CD14-positive monocyte (primary cell): ENCODE results near the gene GATAD2A. TPM values are rescaled to one million over a fixed set of nuclear protein-coding genes. Genes with fewer than 3 reads are reported as not detected.

Experiments
- DNase-seq, 3 donors: peaks; one replicate each; pipeline ENCODE4 v3.0.0-alpha.2; 2011 to 2022
- H2AFZ ChIP-seq: 2 replicates; pipeline ENCODE4 v1.6.0; 2012; ENCODE audit warnings: mild to moderate bottlenecking, low read depth, low read length, inconsistent platforms; ENCODE audit not compliant: insufficient read depth, poor library complexity, severe bottlenecking
- H3K27ac ChIP-seq, 2 donors: 1 replicate in 1 of 2; 2 replicates in 1 of 2; pipeline ENCODE4 v1.5.1; 2012 to 2013; ENCODE audit warnings: low read length in 2 of 2, control low read depth in 1 of 2, inconsistent platforms in 1 of 2, low read depth in 1 of 2, mild to moderate bottlenecking in 1 of 2
- H3K27me3 ChIP-seq, 2 donors: one replicate each; pipeline versions ENCODE4 v1.6.0 to v1.6.1; 2011 to 2013; ENCODE audit warnings: low read length in 2 of 2; ENCODE audit not compliant: control insufficient read depth in 2 of 2, insufficient read depth in 2 of 2
- H3K36me3 ChIP-seq, 2 donors: replicated peaks in 1 of 2; 1 replicate in 1 of 2; 2 replicates in 1 of 2; pipeline versions ENCODE4 v1.5.1 to v1.6.1; 2012 to 2013; ENCODE audit warnings: low read length in 2 of 2, control low read depth in 1 of 2, inconsistent platforms in 1 of 2, mild to moderate bottlenecking in 1 of 2; ENCODE audit not compliant: insufficient read depth in 2 of 2, control insufficient read depth in 1 of 2
- H3K4me1 ChIP-seq, 2 donors: 1 replicate in 1 of 2; 2 replicates in 1 of 2; pipeline versions ENCODE4 v1.5.1 to v1.6.1; 2012 to 2013; ENCODE audit warnings: low read length in 2 of 2, control low read depth in 1 of 2, inconsistent platforms in 1 of 2, mild to moderate bottlenecking in 1 of 2, moderate library complexity in 1 of 2; ENCODE audit not compliant: insufficient read depth in 2 of 2, control insufficient read depth in 1 of 2
- H3K4me2 ChIP-seq: replicated peaks from 2 replicates; pipeline ENCODE3; 2012; ENCODE audit warnings: low read length, moderate library complexity, mild to moderate bottlenecking; ENCODE audit not compliant: poor library complexity, severe bottlenecking; ENCODE audit errors: extremely low read depth
- H3K4me3 ChIP-seq, 3 experiments: fragments of 200-600 bp in 1 of 3; sonication (generic) in 1 of 3; replicated peaks in 1 of 3; 1 replicate in 2 of 3; 2 replicates in 1 of 3; pipeline ENCODE4 v1.5.1; 2011 to 2013; ENCODE audit warnings: low read length in 3 of 3, mild to moderate bottlenecking in 3 of 3, control low read depth in 2 of 3, low read depth in 2 of 3, inconsistent platforms in 1 of 3, moderate library complexity in 1 of 3
- H3K79me2 ChIP-seq: 2 replicates; pipeline ENCODE4 v1.6.0; 2012; ENCODE audit warnings: mild to moderate bottlenecking, control low read depth, inconsistent platforms, low read length, moderate library complexity; ENCODE audit not compliant: insufficient read depth
- H3K9ac ChIP-seq: 2 replicates; pipeline ENCODE4 v1.6.0; 2017; ENCODE audit warnings: low read length, mild to moderate bottlenecking; ENCODE audit not compliant: insufficient read depth, poor library complexity, severe bottlenecking
- H3K9me3 ChIP-seq, 2 donors: replicated peaks in 1 of 2; 1 replicate in 1 of 2; 2 replicates in 1 of 2; pipeline versions ENCODE4 v1.5.1 to v1.6.1; 2012 to 2013; ENCODE audit warnings: low read length in 2 of 2, control low read depth in 1 of 2; ENCODE audit not compliant: control insufficient read depth in 1 of 2, insufficient read depth in 1 of 2
- H4K20me1 ChIP-seq: 2 replicates; pipeline ENCODE4 v1.6.0; 2012; ENCODE audit warnings: mild to moderate bottlenecking, low read length, control low read depth, moderate library complexity; ENCODE audit not compliant: insufficient read depth
- H3K27ac Mint-ChIP-seq, 7 donors: one replicate each; pipeline ENCODE4 v1.8.0; 2020; ENCODE audit warnings: mild to moderate bottlenecking in 7 of 7, mixed read lengths in 7 of 7, moderate library complexity in 6 of 7, inconsistent platforms in 2 of 7
- H3K27me3 Mint-ChIP-seq, 3 donors: one replicate each; pipeline ENCODE4 v1.8.0; 2021 to 2022; ENCODE audit warnings: low read depth in 3 of 3, mild to moderate bottlenecking in 3 of 3, mixed read lengths in 3 of 3, moderate library complexity in 3 of 3, inconsistent platforms in 1 of 3
- H3K36me3 Mint-ChIP-seq, 2 donors: one replicate each; pipeline ENCODE4 v1.8.0; 2020; ENCODE audit warnings: mixed read lengths in 2 of 2, inconsistent platforms in 1 of 2, mild to moderate bottlenecking in 1 of 2
- H3K4me1 Mint-ChIP-seq: one replicate; pipeline ENCODE4 v1.8.0; 2020; ENCODE audit warnings: mild to moderate bottlenecking, mixed read lengths
- H3K4me3 Mint-ChIP-seq, 2 donors: one replicate each; pipeline ENCODE4 v1.8.0; 2020; ENCODE audit warnings: mild to moderate bottlenecking in 2 of 2, mixed read lengths in 2 of 2, moderate library complexity in 1 of 2
- H3K9me3 Mint-ChIP-seq, 7 donors: one replicate each; pipeline ENCODE4 v1.8.0; 2020 to 2022; ENCODE audit warnings: mixed read lengths in 7 of 7, mild to moderate bottlenecking in 6 of 7, moderate library complexity in 6 of 7, inconsistent platforms in 2 of 7
- CTCF ChIP-seq: fragments of 200-600 bp; IDR thresholded peaks from one replicate; pipeline ENCODE4 v1.8.0; 2022; ENCODE audit warnings: antibody characterized with exemption, mild to moderate bottlenecking
- whole genome bisulfite sequencing: methylation state at CpG from one replicate; pipeline ENCODE4 v1.1.5; 2013; ENCODE audit warnings: missing lambda C conversion rate; ENCODE audit not compliant: insufficient coverage; 5-methylcytosine and 5-hydroxymethylcytosine counted together
- intact Hi-C, 2 donors: fragments of 100-400 bp; cut with micrococcal nuclease; formaldehyde crosslinking; loops; one replicate each; pipeline versions ENCODE4 v1.15.0 to v1.15.1; 2023
- polyA plus RNA-seq, 3 donors: library from polyadenylated mRNA; depleted of rRNA in 1 of 3; unstranded in 2 of 3; stranded (reverse) in 1 of 3; fragments of 300-500 nt in 2 of 3; fragments of >200 nt in 1 of 3; fragmentation: Illumina TruSeq in 2 of 3; gene quantifications; 1 replicate in 2 of 3; 2 replicates in 1 of 3; pipeline ENCODE4 v1.2.3, GENCODE V29; 2012 to 2021

GATAD2A gene
- polyA plus RNA-seq, 3 donors, result 8.0 to 35.9 (median 8.7) TPM

GRCh38 chr19:19385896-19386869 is 19.3 kb upstream of the GATAD2A start:
- H2AFZ ChIP-seq, result peak overlapping the region; percentile 35

More at GRCh38 chr19:19385896-19386869, 19.3 kb upstream of the GATAD2A start:
- Histone ChIP-seq H3K27me3 (no peaks in the 10 kb centered on the region), H3K4me1 (peaks cover 52 to 72% of the 10 kb centered on the region in 2 donors), H4K20me1 (peaks cover 41% of the 10 kb centered on the region), H3K27ac (peak overlapping the region; percentile 85 to 99), H3K36me3 (peaks cover 0 to 10% of the 10 kb centered on the region in 2 donors), H3K9me3 (no peaks in the 10 kb centered on the region), H3K4me3 (peak overlapping the region; percentile 87 to 99 (median 96)), H3K4me2 (peak overlapping the region; percentile 80), H3K9ac (peak overlapping the region; percentile 99), H3K79me2 (peaks cover 62% of the 10 kb centered on the region)
- H3K4me1 Mint-ChIP-seq, result peaks cover 63% of the 10 kb centered on the region
- peaks cover 0 to 2% (median 0%) of the 10 kb centered on the region in 7 donors for H3K9me3 Mint-ChIP-seq
- H3K27me3 Mint-ChIP-seq, result peaks cover 0 to 6% (median 0%) of the 10 kb centered on the region in 3 donors
- under 1% methylated on average over 69 of the region's 75 CpGs for WGBS
- peak overlapping the region; percentile 93 to 98 (median 96) for H3K27ac Mint-ChIP-seq
- peak; percentile 77 to 87 (median 84) for DNase-seq
- H3K36me3 Mint-ChIP-seq, result peaks cover 16 to 28% of the 10 kb centered on the region in 2 donors
- intact Hi-C loops, result loop anchor here in 1 of 2 donors (1.0 kb wide), 1 partner anchor 17 kb away; no protein-coding TSS in a partner anchor
- peak overlapping the region; percentile 91 to 93 for H3K4me3 Mint-ChIP-seq
- peak; percentile 24 for TF ChIP-seq CTCF
